Karpas-422 (cell line): ENCODE results near the gene SCAANT1. TPM values are rescaled to one million over a fixed set of nuclear protein-coding genes. Genes with fewer than 3 reads are reported as not detected.

Experiments used
- DNase-seq: peaks from one replicate; pipeline ENCODE4 v3.0.0-alpha.2; 2015
- H2AFZ ChIP-seq: fragments of 200-600 bp; sonication (generic); 2 replicates; pipeline ENCODE4 v1.6.1; 2014; ENCODE audit warnings: antibody characterized with exemption, low read length, mixed read lengths
- H3K27ac ChIP-seq: fragments of 200-600 bp; sonication (generic); 2 replicates; pipeline ENCODE4 v1.5.1; 2014; ENCODE audit warnings: mild to moderate bottlenecking, low read length, moderate library complexity
- H3K27me3 ChIP-seq: fragments of 200-600 bp; sonication (generic); 2 replicates; pipeline ENCODE4 v1.6.1; 2014; ENCODE audit warnings: low read length, mixed read lengths
- H3K36me3 ChIP-seq: fragments of 200-600 bp; sonication (generic); 2 replicates; pipeline ENCODE4 v1.6.1; 2014; ENCODE audit warnings: low read length, mixed read lengths; ENCODE audit not compliant: insufficient read depth
- H3K4me1 ChIP-seq: fragments of 200-600 bp; sonication (generic); 2 replicates; pipeline ENCODE4 v1.6.1; 2014; ENCODE audit warnings: mild to moderate bottlenecking, low read length, mixed read lengths
- H3K4me2 ChIP-seq: fragments of 200-600 bp; sonication (generic); 2 replicates; pipeline ENCODE4 v1.6.1; 2014; ENCODE audit warnings: low read length, low read depth, mild to moderate bottlenecking; ENCODE audit not compliant: poor library complexity, severe bottlenecking
- H3K4me3 ChIP-seq: fragments of 200-600 bp; sonication (generic); 2 replicates; pipeline ENCODE4 v1.5.1; 2014; ENCODE audit warnings: mild to moderate bottlenecking, antibody characterized with exemption, low read length, mixed read lengths
- H3K79me2 ChIP-seq: fragments of 200-600 bp; sonication (generic); 2 replicates; pipeline ENCODE4 v1.6.1; 2014; ENCODE audit warnings: mild to moderate bottlenecking, low read length, mixed read lengths
- H3K9ac ChIP-seq: fragments of 200-600 bp; sonication (generic); 2 replicates; pipeline ENCODE4 v1.6.0; 2014; ENCODE audit warnings: low read length
- H3K9me2 ChIP-seq: fragments of 200-600 bp; sonication (generic), shearing (Covaris generic); replicated peaks from 2 replicates; pipeline ENCODE4 v1.6.0; 2014; ENCODE audit warnings: mild to moderate bottlenecking, low read length, moderate library complexity; ENCODE audit not compliant: insufficient read depth
- H3K9me3 ChIP-seq: fragments of 300-700, 200-600 bp; sonication (generic); 2 replicates; pipeline ENCODE4 v1.6.1; 2014; ENCODE audit warnings: low read length, mixed read lengths
- H4K20me1 ChIP-seq: fragments of 200-600 bp; sonication (generic); 2 replicates; pipeline ENCODE4 v1.6.1; 2014; ENCODE audit warnings: mild to moderate bottlenecking, antibody characterized with exemption, low read length, low read depth; ENCODE audit not compliant: insufficient read depth
- total RNA-seq: library from RNA; depleted of rRNA; stranded (reverse); fragments of >200 nt; shearing (Covaris generic); gene quantifications from 2 replicates; pipeline ENCODE4 v1.2.3, GENCODE V29; 2014; ENCODE audit warnings: low replicate concordance

Gene SCAANT1
- total RNA-seq, 1 experiment from 2014 or later: not detected

GRCh38 chr3:63931290-63931689 lies 19.1 kb upstream of the SCAANT1 start:
- DNase-seq: no peak

GRCh38 chr3:63927422-63928280 lies 15.5 kb upstream of the SCAANT1 start:
- no peak overlapping the region for H3K9ac ChIP-seq
- no peak overlapping the region for H3K4me3 ChIP-seq
- peak; percentile 57 for DNase-seq
- H3K9me2 ChIP-seq: no peaks in the 10 kb centered on the region
- peaks cover 54% of the 10 kb centered on the region for H3K4me1 ChIP-seq
- H3K27me3 ChIP-seq: no peaks in the 10 kb centered on the region
- peaks cover 29% of the 10 kb centered on the region for H3K36me3 ChIP-seq
- H3K79me2 ChIP-seq: peaks cover 100% of the 10 kb centered on the region
- peak overlapping the region; percentile 33 for H3K4me2 ChIP-seq
- H3K9me3 ChIP-seq: no peaks in the 10 kb centered on the region
- H2AFZ ChIP-seq: no peak overlapping the region
- peak overlapping the region; percentile 74 for H3K27ac ChIP-seq
- peaks cover 14% of the 10 kb centered on the region; the same call in 1 of the 2 replicates for H4K20me1 ChIP-seq

More at GRCh38 chr3:63931290-63931689, 19.1 kb upstream of the SCAANT1 start:
- H2AFZ ChIP-seq: no peak overlapping the region
- H3K36me3 ChIP-seq: peaks cover 14% of the 10 kb centered on the region; the same call in 1 of the 2 replicates
- H3K27me3 ChIP-seq: no peaks in the 10 kb centered on the region
- H3K9me2 ChIP-seq: no peaks in the 10 kb centered on the region
- peaks cover 100% of the 10 kb centered on the region for H3K79me2 ChIP-seq
- no peak overlapping the region for H3K27ac ChIP-seq
- H3K4me3 ChIP-seq: no peak overlapping the region
- peaks cover 17% of the 10 kb centered on the region; the same call in 1 of the 2 replicates for H4K20me1 ChIP-seq
- no peaks in the 10 kb centered on the region for H3K9me3 ChIP-seq
- no peak overlapping the region for H3K9ac ChIP-seq
- H3K4me2 ChIP-seq: peak overlapping the region; percentile 43
- H3K4me1 ChIP-seq: peaks cover 83% of the 10 kb centered on the region

- no peak overlapping the region for H3K27ac ChIP-seq
- H3K4me2 ChIP-seq: no peak overlapping the region
- peaks cover 5% of the 10 kb centered on the region; the same call in 1 of the 2 replicates for H4K20me1 ChIP-seq
- no peaks in the 10 kb centered on the region for H3K27me3 ChIP-seq
- H3K9ac ChIP-seq: no peak overlapping the region
- peaks cover 100% of the 10 kb centered on the region for H3K79me2 ChIP-seq
- no peak for DNase-seq
- no peak overlapping the region for H2AFZ ChIP-seq
- H3K4me1 ChIP-seq: peaks cover 54% of the 10 kb centered on the region
- peaks cover 38% of the 10 kb centered on the region for H3K36me3 ChIP-seq
- no peaks in the 10 kb centered on the region for H3K9me3 ChIP-seq
- H3K9me2 ChIP-seq: no peaks in the 10 kb centered on the region
- H3K4me3 ChIP-seq: no peak overlapping the region
These were observed 14.1 kb upstream of the SCAANT1 start for GRCh38 chr3:63926309-63926708.

GRCh38 chr3:63922491-63923199 lies 10.5 kb upstream of the SCAANT1 start:
- H4K20me1 ChIP-seq: peaks cover 5% of the 10 kb centered on the region; the same call in 1 of the 2 replicates
- peak overlapping the region; percentile 55 for H3K27ac ChIP-seq
- H3K9me3 ChIP-seq: no peaks in the 10 kb centered on the region
- H3K36me3 ChIP-seq: peaks cover 65% of the 10 kb centered on the region
- H3K4me1 ChIP-seq: peaks cover 60% of the 10 kb centered on the region
- H2AFZ ChIP-seq: no peak overlapping the region
- H3K4me3 ChIP-seq: no peak overlapping the region
- DNase-seq: no peak
- H3K9ac ChIP-seq: no peak overlapping the region
- H3K27me3 ChIP-seq: no peaks in the 10 kb centered on the region
- H3K4me2 ChIP-seq: no peak overlapping the region
- H3K79me2 ChIP-seq: peaks cover 97% of the 10 kb centered on the region
- no peaks in the 10 kb centered on the region for H3K9me2 ChIP-seq

- Histone ChIP-seq H3K79me2 (peaks cover 97% of the 10 kb centered on the region), H3K4me1 (peaks cover 54% of the 10 kb centered on the region), H3K27ac (peak overlapping the region; percentile 75), H3K9me2 (no peaks in the 10 kb centered on the region), H3K9me3 (no peaks in the 10 kb centered on the region), H3K36me3 (peaks cover 72% of the 10 kb centered on the region), H2AFZ (no peak overlapping the region), H3K4me2 (no peak overlapping the region), H3K9ac (no peak overlapping the region), H4K20me1 (no peaks in the 10 kb centered on the region), H3K27me3 (no peaks in the 10 kb centered on the region), H3K4me3 (no peak overlapping the region)
- DNase-seq: peak; percentile 73
These were observed 9.7 kb upstream of the SCAANT1 start for GRCh38 chr3:63921741-63922482.

- DNase-seq: no peak
- Histone ChIP-seq H3K27ac (peak overlapping the region; percentile 75), H2AFZ (no peak overlapping the region), H3K4me1 (peaks cover 52% of the 10 kb centered on the region), H3K9ac (no peak overlapping the region; the same call in 1 of the 2 replicates), H3K36me3 (peaks cover 77% of the 10 kb centered on the region), H3K27me3 (no peaks in the 10 kb centered on the region), H4K20me1 (no peaks in the 10 kb centered on the region), H3K4me3 (no peak overlapping the region), H3K9me3 (no peaks in the 10 kb centered on the region), H3K4me2 (peak overlapping the region; percentile 31), H3K9me2 (no peaks in the 10 kb centered on the region), H3K79me2 (peaks cover 97% of the 10 kb centered on the region)
These were observed 7.8 kb upstream of the SCAANT1 start for GRCh38 chr3:63920001-63920400.

GRCh38 chr3:63918321-63918720 lies 6.1 kb upstream of the SCAANT1 start:
- no peak overlapping the region for H3K4me3 ChIP-seq
- H3K9me3 ChIP-seq: no peaks in the 10 kb centered on the region
- no peak overlapping the region for H2AFZ ChIP-seq
- H3K4me2 ChIP-seq: no peak overlapping the region
- peaks cover 59% of the 10 kb centered on the region for H3K4me1 ChIP-seq
- H3K79me2 ChIP-seq: peaks cover 97% of the 10 kb centered on the region
- H3K27me3 ChIP-seq: no peaks in the 10 kb centered on the region
- DNase-seq: no peak
- peaks cover 84% of the 10 kb centered on the region for H3K36me3 ChIP-seq
- H4K20me1 ChIP-seq: no peaks in the 10 kb centered on the region
- no peak overlapping the region for H3K9ac ChIP-seq
- no peaks in the 10 kb centered on the region for H3K9me2 ChIP-seq
- no peak overlapping the region for H3K27ac ChIP-seq
